ENCODE measurements around the gene NDUFA13. TPM values are rescaled to one million over a fixed set of nuclear protein-coding genes. Genes with fewer than 3 reads are reported as not detected.

Gene NDUFA13
- total RNA-seq, 1 donor from 2014 or later: 86.8 TPM

- FAIRE-seq: no peak
- DNase-seq (ENCODE audit: low spot score in 2 of 2): no peak
These were observed 47.4 kb downstream of the NDUFA13 start for GRCh38 chr19:19563348-19563848.

GRCh38 chr19:19566306-19566705, 50.3 kb downstream of the NDUFA13 start:
- no peak for DNase-seq (ENCODE audit: low spot score in 2 of 2)
- FAIRE-seq: no peak

- DNase-seq (ENCODE audit: low spot score in 2 of 2): no peak
- FAIRE-seq: no peak
These were observed 51.4 kb downstream of the NDUFA13 start for GRCh38 chr19:19567391-19567790.

GRCh38 chr19:19568802-19569756, 53.1 kb downstream of the NDUFA13 start:
- no peak for DNase-seq (ENCODE audit: low spot score in 2 of 2)
- FAIRE-seq: no peak

- no peak for DNase-seq (ENCODE audit: low spot score in 2 of 2)
- FAIRE-seq: no peak
These were observed 54.5 kb downstream of the NDUFA13 start for GRCh38 chr19:19570571-19570970.

- FAIRE-seq: no peak
- no peak for DNase-seq (ENCODE audit: low spot score in 2 of 2)
These were observed 55.2 kb downstream of the NDUFA13 start for GRCh38 chr19:19571071-19571786.

- no peak for FAIRE-seq
These were observed 59.4 kb downstream of the NDUFA13 start for GRCh38 chr19:19575411-19575810.

More at GRCh38 chr19:19575411-19575810, 59.4 kb downstream of the NDUFA13 start:
- no peak for DNase-seq (ENCODE audit: low spot score in 2 of 2)

Other genes with a start within 250 kb of the NDUFA13 start
- gene TM6SF2, start 242.9 kb upstream of the NDUFA13 start, total RNA-seq: 0.41 TPM
- 22.8 TPM for gene SUGP1, start 195.7 kb upstream of the NDUFA13 start, total RNA-seq
- gene MAU2, start 195.4 kb upstream of the NDUFA13 start, total RNA-seq: 20.8 TPM
- gene GATAD2A, start 110.5 kb upstream of the NDUFA13 start, total RNA-seq: 7.7 TPM
- 2.4 TPM for gene TSSK6, start 677 bp upstream of the NDUFA13 start, total RNA-seq
- gene YJEFN3, start 12.7 kb downstream of the NDUFA13 start, total RNA-seq: 5.7 TPM
- gene CILP2, start 22.0 kb downstream of the NDUFA13 start, total RNA-seq: 0.82 TPM
- 11.4 TPM for gene PBX4, start 102.5 kb downstream of the NDUFA13 start, total RNA-seq
- gene LPAR2, start 112.0 kb downstream of the NDUFA13 start, total RNA-seq: 14.7 TPM
- 15.1 TPM for gene GMIP, start 127.4 kb downstream of the NDUFA13 start, total RNA-seq
- gene ATP13A1, start 147.5 kb downstream of the NDUFA13 start, total RNA-seq: 22.0 TPM
- 13.5 TPM for gene ZNF101, start 152.6 kb downstream of the NDUFA13 start, total RNA-seq
- 28.1 TPM for gene ZNF14, start 216.9 kb downstream of the NDUFA13 start, total RNA-seq